ENCODE data around the gene NMD3. TPM values are rescaled to one million over a fixed set of nuclear protein-coding genes. Genes with fewer than 3 reads are reported as not detected.

The NMD3 gene
- total and polyA plus RNA-seq, 2 of the 4 experiments (the other 2 are of a cell fraction), result 33.8 to 95.0 TPM

DNA sequence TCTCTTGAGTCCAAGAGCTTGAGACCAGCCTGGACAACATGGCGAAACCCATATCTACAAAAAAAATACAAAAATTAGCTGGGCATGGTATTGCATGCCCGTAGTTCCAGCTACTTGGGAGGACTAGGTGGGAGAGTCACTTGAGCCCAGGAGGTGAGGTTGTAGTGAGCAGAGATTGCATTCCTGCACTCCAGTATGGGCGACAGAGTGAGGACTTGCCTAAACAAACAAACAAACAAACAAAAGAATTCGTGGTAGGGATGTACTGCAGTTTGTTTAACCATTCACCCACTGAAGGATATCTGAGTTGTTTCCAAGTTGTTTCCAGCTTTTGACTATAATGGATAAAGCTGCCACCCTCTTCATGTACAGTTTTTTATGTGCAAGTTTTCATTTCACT, 7.5 kb upstream of the NMD3 start:
- DNase-seq (no peak), ATAC-seq (ENCODE audit: low read depth) (no peak)
- ChIA-PET POLR2A (ENCODE audit: unreplicated experiment) (interaction anchor here (0.6 kb wide), 1 partner anchor 516 kb away, joined by 3 read pairs; no protein-coding TSS in a partner anchor), CTCF (no interaction called here)
- no peaks in the 10 kb centered on the region for H3K79me1 ChIP-seq (ENCODE audit: low read depth in 1 of 2, low read length in 2 of 2)
- TF ChIP-seq RCOR1 (IDR thresholded peaks at IDR 0.05; ENCODE audit: insufficient replicate concordance, low read length) (no peak), CEBPB (IDR thresholded peaks at IDR 0.05; ENCODE audit: low read depth, low read length) (no peak), BHLHE40 (IDR thresholded peaks at IDR 0.05; ENCODE audit: low read depth, low read length) (no peak), CHD1 (IDR thresholded peaks at IDR 0.05; ENCODE audit: low read depth, low read length) (no peak), FOS (IDR thresholded peaks at IDR 0.05; ENCODE audit: low read depth, low read length) (no peak), MAZ (IDR thresholded peaks at IDR 0.05; ENCODE audit: borderline replicate concordance, low read depth, low read length) (no peak), MXI1 (IDR thresholded peaks at IDR 0.05; ENCODE audit: borderline replicate concordance, low read depth, low read length) (no peak), RAD21 (IDR thresholded peaks at IDR 0.05; ENCODE audit: low read length) (no peak), POLR2A (IDR thresholded peaks at IDR 0.05; ENCODE audit: low read depth, low read length) (no peak), NFE2L2 (IDR thresholded peaks at IDR 0.05; ENCODE audit: low read depth, low read length) (no peak), MAFK (IDR thresholded peaks at IDR 0.05; ENCODE audit: low read depth, low read length) (no peak), RFX5 (IDR thresholded peaks at IDR 0.05; ENCODE audit: low read depth, low read length) (no peak), SMC3 (IDR thresholded peaks at IDR 0.05; ENCODE audit: low read depth, low read length) (no peak)
- TF ChIP-seq, protein P1, sequence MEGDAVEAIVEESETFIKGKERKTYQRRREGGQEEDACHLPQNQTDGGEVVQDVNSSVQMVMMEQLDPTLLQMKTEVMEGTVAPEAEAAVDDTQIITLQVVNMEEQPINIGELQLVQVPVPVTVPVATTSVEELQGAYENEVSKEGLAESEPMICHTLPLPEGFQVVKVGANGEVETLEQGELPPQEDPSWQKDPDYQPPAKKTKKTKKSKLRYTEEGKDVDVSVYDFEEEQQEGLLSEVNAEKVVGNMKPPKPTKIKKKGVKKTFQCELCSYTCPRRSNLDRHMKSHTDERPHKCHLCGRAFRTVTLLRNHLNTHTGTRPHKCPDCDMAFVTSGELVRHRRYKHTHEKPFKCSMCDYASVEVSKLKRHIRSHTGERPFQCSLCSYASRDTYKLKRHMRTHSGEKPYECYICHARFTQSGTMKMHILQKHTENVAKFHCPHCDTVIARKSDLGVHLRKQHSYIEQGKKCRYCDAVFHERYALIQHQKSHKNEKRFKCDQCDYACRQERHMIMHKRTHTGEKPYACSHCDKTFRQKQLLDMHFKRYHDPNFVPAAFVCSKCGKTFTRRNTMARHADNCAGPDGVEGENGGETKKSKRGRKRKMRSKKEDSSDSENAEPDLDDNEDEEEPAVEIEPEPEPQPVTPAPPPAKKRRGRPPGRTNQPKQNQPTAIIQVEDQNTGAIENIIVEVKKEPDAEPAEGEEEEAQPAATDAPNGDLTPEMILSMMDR (conservative IDR thresholded peaks at IDR 0.05; ENCODE audit: low read depth, low read length), result no peak
- TF ChIP-seq, protein P2, sequence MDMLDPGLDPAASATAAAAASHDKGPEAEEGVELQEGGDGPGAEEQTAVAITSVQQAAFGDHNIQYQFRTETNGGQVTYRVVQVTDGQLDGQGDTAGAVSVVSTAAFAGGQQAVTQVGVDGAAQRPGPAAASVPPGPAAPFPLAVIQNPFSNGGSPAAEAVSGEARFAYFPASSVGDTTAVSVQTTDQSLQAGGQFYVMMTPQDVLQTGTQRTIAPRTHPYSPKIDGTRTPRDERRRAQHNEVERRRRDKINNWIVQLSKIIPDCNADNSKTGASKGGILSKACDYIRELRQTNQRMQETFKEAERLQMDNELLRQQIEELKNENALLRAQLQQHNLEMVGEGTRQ (IDR thresholded peaks at IDR 0.05; ENCODE audit: low read depth, low read length), result no peak
- TF ChIP-seq, protein P3, sequence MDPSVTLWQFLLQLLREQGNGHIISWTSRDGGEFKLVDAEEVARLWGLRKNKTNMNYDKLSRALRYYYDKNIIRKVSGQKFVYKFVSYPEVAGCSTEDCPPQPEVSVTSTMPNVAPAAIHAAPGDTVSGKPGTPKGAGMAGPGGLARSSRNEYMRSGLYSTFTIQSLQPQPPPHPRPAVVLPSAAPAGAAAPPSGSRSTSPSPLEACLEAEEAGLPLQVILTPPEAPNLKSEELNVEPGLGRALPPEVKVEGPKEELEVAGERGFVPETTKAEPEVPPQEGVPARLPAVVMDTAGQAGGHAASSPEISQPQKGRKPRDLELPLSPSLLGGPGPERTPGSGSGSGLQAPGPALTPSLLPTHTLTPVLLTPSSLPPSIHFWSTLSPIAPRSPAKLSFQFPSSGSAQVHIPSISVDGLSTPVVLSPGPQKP (IDR thresholded peaks at IDR 0.05; ENCODE audit: borderline replicate concordance, low read depth, low read length), result no peak
- no peak overlapping the region for H2BK15ac ChIP-seq (ENCODE audit: low read depth, low read length)
- no peak overlapping the region for H3K4ac ChIP-seq (ENCODE audit: low read depth, low read length)
- H3K4me1 ChIP-seq (ENCODE audit: control insufficient read depth, insufficient read depth, low read length), result peaks cover 2% of the 10 kb centered on the region; the same call in 1 of the 2 replicates
- H3K9me1 ChIP-seq (ENCODE audit: insufficient read depth, low read length), result no peaks in the 10 kb centered on the region; the same call in 1 of the 2 replicates
- H3K9me3 ChIP-seq (ENCODE audit: control insufficient read depth, insufficient read depth, low read length), result no peaks in the 10 kb centered on the region
- H3K27me3 ChIP-seq (ENCODE audit: control insufficient read depth, insufficient read depth, low read length), result no peaks in the 10 kb centered on the region; the same call in 1 of the 2 replicates
- H3K56ac ChIP-seq (ENCODE audit: extremely low read depth, insufficient read depth, low read length), result no peak overlapping the region
- dilution Hi-C loops (cut with HindIII; ENCODE audit: low sequenced_read_pairs, unreplicated experiment), result no loop called here
- no peak overlapping the region for H3K23ac ChIP-seq (ENCODE audit: low read depth, low read length)
- H3K36me3 ChIP-seq (ENCODE audit: control insufficient read depth, insufficient read depth, low read length), result no peaks in the 10 kb centered on the region
- intact Hi-C loops (cut with micrococcal nuclease), result loop anchor here (10.0 kb wide), 1 partner anchor 269 kb away; no protein-coding TSS in a partner anchor
- no peak overlapping the region for H2AFZ ChIP-seq (replicated peaks; ENCODE audit: low read length, poor library complexity)
- BruUV-seq (replicated peaks), result no TSS peak
- in situ Hi-C loops (cut with MboI; ENCODE audit: low sequenced_read_pairs), result no loop called here
- no peak overlapping the region for H2BK120ac ChIP-seq (ENCODE audit: low read depth, low read length)
- H3K4me2 ChIP-seq (ENCODE audit: low read depth, low read length), result no peak overlapping the region
- H3K27ac ChIP-seq (ENCODE audit: insufficient read depth, low read length), result no peak overlapping the region
- H3K14ac ChIP-seq (replicated peaks; ENCODE audit: low read depth, low read length), result no peak overlapping the region
- H3K9ac ChIP-seq (ENCODE audit: low read depth, low read length), result no peak overlapping the region
- no peaks in the 10 kb centered on the region for H4K20me1 ChIP-seq (ENCODE audit: insufficient read depth, low read length)
- no peak overlapping the region for H2AK9ac ChIP-seq (replicated peaks; ENCODE audit: low read depth, low read length, poor library complexity)
- H2BK5ac ChIP-seq (ENCODE audit: low read depth, low read length, poor library complexity, severe bottlenecking), result no peak overlapping the region
- no peak overlapping the region for H3K4me3 ChIP-seq (ENCODE audit: insufficient read depth, low read depth, low read length)
- H2BK20ac ChIP-seq (ENCODE audit: low read depth, low read length), result no peak overlapping the region
- H3K18ac ChIP-seq (ENCODE audit: low read depth, low read length), result no peak overlapping the region
- H2AK5ac ChIP-seq (ENCODE audit: low read depth, low read length), result no peak overlapping the region
- H4K5ac ChIP-seq (ENCODE audit: low read depth, low read length), result no peak overlapping the region
- no peak overlapping the region for H4K8ac ChIP-seq (ENCODE audit: low read depth in 2 of 2, low read length in 2 of 2)
- H4K91ac ChIP-seq (ENCODE audit: insufficient read depth, low read depth, low read length), result no peak overlapping the region
- no CpG with 5 or more reads among the region's 4 CpGs for WGBS, 2 experiments (ENCODE audit: extremely low coverage in 2 of 2, insufficient read length in 1 of 2)
